ENCODE measurements around the gene STARD6.
A peak's percentile ranks its signal among the peaks of the same experiment; 100 is the strongest.

Gene STARD6, protein sequence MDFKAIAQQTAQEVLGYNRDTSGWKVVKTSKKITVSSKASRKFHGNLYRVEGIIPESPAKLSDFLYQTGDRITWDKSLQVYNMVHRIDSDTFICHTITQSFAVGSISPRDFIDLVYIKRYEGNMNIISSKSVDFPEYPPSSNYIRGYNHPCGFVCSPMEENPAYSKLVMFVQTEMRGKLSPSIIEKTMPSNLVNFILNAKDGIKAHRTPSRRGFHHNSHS

DNA sequence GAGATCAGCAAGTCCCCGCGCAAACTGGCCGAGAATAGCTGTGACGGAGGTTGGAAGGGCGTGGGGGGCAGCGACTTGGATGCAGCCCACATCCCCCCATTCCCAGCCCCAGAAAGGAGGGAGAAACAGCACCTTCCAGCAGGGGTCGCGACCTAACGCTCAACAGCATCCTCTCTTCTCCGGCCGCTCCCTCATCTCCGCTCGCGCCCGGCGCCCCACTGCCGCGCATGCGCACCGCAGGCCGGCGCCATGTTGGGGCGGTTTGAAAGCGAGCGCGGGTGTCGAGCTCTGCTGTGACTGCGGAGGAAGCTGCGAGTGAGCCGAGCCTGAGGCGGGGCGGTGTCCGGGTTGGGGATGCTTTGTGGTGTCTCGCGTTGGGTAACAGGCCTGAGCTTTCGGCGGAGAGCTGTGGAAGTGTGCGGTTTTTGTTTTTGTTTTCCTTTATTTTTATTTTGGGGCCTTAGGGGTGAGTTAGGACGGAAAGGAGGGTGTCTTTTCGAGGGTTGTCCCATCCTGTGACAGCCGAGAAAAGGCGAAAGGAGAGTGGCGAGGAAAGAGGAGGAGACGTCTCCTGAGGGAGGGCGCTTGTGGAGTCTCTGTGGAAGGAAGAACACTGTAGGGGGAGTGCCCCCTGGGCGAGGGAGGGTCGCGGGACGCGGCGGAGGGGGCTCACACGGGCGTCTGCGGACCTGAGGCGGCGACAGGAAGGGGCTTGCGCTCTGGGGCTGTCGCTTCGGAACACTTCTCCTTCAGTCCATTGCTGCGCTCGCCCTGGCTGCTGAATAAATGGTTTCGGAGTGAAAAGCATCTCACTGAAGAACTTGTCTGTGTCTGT is at the start of gene STARD6, which contains the start of gene C18orf54:
TSS of gene STARD6 (minus strand) at position 199 of the 835 bp plus-strand sequence. CDS start 3,285 bp downstream, outside the sequence.
TSS of gene C18orf54 (plus strand) at position 247 of the 835 bp plus-strand sequence. CDS start 2,667 bp downstream, outside the sequence.
- peak; percentile 91 for DNase-seq (ENCODE audit: low read depth)
- peak within 1 kb of the TSS; percentile 78 for H3K4me3 ChIP-seq (replicated peaks; ENCODE audit: low read depth, low read length)
- TF ChIP-seq, protein P1, sequence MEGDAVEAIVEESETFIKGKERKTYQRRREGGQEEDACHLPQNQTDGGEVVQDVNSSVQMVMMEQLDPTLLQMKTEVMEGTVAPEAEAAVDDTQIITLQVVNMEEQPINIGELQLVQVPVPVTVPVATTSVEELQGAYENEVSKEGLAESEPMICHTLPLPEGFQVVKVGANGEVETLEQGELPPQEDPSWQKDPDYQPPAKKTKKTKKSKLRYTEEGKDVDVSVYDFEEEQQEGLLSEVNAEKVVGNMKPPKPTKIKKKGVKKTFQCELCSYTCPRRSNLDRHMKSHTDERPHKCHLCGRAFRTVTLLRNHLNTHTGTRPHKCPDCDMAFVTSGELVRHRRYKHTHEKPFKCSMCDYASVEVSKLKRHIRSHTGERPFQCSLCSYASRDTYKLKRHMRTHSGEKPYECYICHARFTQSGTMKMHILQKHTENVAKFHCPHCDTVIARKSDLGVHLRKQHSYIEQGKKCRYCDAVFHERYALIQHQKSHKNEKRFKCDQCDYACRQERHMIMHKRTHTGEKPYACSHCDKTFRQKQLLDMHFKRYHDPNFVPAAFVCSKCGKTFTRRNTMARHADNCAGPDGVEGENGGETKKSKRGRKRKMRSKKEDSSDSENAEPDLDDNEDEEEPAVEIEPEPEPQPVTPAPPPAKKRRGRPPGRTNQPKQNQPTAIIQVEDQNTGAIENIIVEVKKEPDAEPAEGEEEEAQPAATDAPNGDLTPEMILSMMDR (IDR thresholded peaks at IDR 0.05; ENCODE audit: low read length, missing control alignments), result no peak

DNA sequence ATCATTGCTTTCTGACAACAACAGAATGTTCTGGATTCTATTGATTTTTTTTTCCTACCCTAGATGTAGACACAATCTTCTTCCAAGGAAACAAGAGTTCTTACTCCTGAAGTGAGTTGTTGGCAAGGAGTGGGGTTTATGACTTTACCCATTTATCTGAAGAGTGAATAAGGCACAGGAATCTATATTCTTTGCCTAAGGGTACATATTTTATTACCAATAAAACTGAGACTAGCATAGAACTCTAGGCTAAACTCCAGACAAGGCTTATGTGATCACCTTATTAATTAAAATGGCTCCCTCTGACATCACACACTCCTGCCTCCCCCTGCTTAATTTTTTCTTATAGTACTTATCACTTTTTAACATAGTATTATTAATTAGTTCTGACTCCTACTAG is 47.6 kb upstream of the STARD6 start:
- TF ChIP-seq, protein P1 (IDR thresholded peaks at IDR 0.05; ENCODE audit: low read length, missing control alignments), result no peak
- no peak for DNase-seq (ENCODE audit: low read depth)
- no peak overlapping the region for H3K4me3 ChIP-seq (replicated peaks; ENCODE audit: low read depth, low read length)

DNA sequence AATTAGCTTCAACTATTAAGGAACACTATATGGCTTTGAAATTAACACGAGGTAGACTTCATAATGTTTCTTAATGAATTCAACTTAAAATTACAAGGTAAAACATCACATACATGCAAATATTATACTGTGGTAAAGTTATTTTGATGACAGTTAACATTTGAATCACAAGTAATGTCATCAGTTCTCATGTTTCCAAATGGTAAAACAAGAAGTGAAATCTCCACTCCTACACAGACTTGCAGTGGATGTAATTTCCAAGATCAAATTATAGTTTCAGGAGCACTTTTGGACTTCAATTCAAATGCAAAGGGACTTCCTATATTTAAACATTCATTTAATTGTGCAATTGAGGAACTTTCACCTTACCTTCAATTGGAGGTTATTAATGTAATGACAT is 39.1 kb upstream of the STARD6 start:
- TF ChIP-seq, protein P1 (IDR thresholded peaks at IDR 0.05; ENCODE audit: low read length, missing control alignments), result no peak
- DNase-seq (ENCODE audit: low read depth), result no peak
- H3K4me3 ChIP-seq (replicated peaks; ENCODE audit: low read depth, low read length), result no peak overlapping the region

DNA sequence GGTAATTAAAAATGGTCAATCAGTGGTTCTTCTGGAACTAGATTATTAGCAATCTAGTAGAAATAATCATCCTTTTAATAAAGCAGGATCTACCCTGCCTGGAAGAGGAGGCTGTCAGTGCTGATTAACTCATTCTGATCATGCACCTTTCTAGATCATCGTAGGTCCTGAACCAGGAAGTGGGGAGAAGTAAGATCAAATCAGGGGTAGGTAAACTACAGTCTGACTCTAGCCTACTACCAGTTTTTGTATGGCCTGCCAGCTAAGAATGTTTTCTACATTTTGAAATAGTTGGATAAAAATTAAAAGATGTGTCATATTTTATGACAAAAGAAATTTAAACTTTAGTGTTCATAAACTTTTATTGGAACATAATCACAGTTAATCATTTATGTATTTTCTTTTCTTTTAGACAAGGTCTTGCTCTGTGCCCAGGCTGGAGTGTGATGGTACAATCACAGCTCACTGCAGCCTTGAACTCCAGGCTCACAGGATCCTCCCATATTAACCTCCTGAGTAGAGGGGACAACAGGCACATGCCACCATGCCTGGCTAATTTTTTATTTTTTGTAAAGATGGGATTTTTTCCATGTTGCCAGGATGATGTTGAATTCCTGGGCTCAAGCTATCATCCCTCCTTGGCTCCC is 36.1 kb upstream of the STARD6 start:
- TF ChIP-seq, protein P1 (IDR thresholded peaks at IDR 0.05; ENCODE audit: low read length, missing control alignments), result no peak
- no peak overlapping the region for H3K4me3 ChIP-seq (replicated peaks; ENCODE audit: low read depth, low read length)
- DNase-seq (ENCODE audit: low read depth), result no peak

DNA sequence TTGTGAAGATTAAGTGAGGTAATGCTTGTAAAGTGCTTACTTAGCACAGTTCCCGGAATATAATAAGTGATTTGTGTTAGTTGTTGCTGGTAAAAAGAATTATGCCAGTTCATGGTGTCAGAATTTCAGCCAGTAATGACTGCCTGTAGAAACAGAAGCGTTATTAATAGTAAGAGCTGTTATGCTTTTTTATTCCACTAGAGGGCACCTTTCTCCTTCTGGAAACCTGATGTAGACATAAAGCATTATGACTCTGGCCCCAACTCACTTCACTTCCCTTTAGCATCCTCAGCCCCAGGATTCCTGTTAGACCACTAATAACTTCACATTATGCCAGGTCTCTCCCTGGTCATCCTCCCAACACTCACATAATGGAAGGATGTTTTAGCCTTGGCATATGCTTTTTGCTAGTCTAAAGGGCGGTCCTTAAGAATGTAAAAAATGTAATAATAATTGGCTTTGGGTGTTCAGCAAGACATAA is 34.9 kb upstream of the STARD6 start:
- no peak overlapping the region for H3K4me3 ChIP-seq (replicated peaks; ENCODE audit: low read depth, low read length)
- TF ChIP-seq, protein P1 (IDR thresholded peaks at IDR 0.05; ENCODE audit: low read length, missing control alignments), result peak; percentile 69
- peak; percentile 81 for DNase-seq (ENCODE audit: low read depth)

DNA sequence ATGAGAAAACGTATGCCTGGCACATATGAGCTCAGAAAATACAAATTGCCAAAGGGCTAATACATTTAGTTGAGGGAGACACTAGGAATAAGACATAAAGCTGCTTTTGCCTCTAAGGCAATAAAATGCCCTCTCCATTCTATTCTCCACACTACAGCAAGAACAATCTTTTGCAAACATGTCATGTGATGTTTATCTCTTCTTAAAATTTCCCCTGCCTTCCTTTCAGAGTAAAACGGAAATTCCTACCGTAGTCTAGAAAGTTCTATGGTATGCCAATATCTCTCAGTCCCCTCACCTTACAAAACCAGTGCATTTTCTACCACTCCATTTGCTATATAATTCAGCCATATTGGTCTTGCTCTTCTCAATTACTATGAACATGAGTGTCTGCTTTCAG is 33.2 kb upstream of the STARD6 start:
- DNase-seq (ENCODE audit: low read depth), result no peak
- H3K4me3 ChIP-seq (replicated peaks; ENCODE audit: low read depth, low read length), result no peak overlapping the region
- TF ChIP-seq, protein P1 (IDR thresholded peaks at IDR 0.05; ENCODE audit: low read length, missing control alignments), result no peak

All from fibroblast of pulmonary artery (primary cell).